LNCaP clone FGC (cell line): ENCODE data around the gene ASCC1.

Source experiments
- DNase-seq: peaks from one replicate; pipeline ENCODE4 v3.0.0-alpha.2; 2011; ENCODE audit warnings: low read depth
- H3K4me3 ChIP-seq: 2 replicates; pipeline ENCODE4 v1.5.1; 2011; ENCODE audit warnings: mild to moderate bottlenecking, low read depth, low read length, control low read depth
- TF ChIP-seq, protein P1 (sequence below): IDR thresholded peaks from 2 replicates; pipeline ENCODE4 v1.5.1; 2012; ENCODE audit warnings: mild to moderate bottlenecking; ENCODE audit not compliant: control insufficient read depth, insufficient read depth; ENCODE audit errors: extremely low read depth

ASCC1 gene

DNA sequence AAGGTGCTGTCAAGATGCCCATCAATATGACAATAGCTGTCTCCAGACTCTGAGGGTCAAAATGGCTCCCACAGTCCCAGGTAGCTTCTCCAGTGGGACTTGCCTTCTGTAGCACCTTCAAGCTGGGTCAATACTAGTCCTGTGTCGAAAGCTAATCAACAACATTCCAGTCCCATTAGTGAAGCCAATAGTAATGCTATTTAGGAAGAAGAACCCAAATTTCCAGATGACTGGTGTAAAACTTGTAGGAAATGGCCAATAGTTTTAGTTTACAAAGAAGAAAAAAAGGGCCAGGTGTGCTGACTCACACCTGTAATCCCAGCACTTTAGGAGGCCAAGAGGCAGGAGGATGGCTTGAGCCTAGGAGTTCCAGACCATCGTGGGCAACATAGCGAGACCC lies 125.8 kb downstream of the ASCC1 start:
- TF ChIP-seq, protein P1, sequence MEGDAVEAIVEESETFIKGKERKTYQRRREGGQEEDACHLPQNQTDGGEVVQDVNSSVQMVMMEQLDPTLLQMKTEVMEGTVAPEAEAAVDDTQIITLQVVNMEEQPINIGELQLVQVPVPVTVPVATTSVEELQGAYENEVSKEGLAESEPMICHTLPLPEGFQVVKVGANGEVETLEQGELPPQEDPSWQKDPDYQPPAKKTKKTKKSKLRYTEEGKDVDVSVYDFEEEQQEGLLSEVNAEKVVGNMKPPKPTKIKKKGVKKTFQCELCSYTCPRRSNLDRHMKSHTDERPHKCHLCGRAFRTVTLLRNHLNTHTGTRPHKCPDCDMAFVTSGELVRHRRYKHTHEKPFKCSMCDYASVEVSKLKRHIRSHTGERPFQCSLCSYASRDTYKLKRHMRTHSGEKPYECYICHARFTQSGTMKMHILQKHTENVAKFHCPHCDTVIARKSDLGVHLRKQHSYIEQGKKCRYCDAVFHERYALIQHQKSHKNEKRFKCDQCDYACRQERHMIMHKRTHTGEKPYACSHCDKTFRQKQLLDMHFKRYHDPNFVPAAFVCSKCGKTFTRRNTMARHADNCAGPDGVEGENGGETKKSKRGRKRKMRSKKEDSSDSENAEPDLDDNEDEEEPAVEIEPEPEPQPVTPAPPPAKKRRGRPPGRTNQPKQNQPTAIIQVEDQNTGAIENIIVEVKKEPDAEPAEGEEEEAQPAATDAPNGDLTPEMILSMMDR = no peak

DNA sequence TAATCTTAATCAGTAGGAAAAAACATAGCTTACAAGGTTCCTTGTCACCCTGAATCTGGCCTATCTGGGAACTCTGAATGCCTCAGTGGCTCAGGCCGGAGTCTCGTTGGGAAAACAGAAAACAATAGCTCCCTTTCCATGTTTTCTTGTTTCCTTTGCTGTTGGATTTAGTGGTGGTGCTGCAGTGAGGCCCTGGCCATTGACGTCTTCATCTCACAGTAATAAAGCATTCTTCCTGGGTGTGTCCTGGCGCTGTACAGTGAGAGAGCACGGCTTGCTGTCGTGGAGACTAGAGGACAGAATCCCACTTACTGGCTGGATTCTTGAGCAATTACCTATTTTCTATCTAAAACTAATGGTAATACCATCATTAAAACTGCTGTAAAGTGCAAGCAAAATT lies 126.5 kb downstream of the ASCC1 start:
- DNase-seq = no peak
- TF ChIP-seq, protein P1 = no peak
- H3K4me3 ChIP-seq = no peak overlapping the region

More for the DNA sequence above, 125.8 kb downstream of the ASCC1 start:
- no peak overlapping the region for H3K4me3 ChIP-seq
- no peak for DNase-seq

DNA sequence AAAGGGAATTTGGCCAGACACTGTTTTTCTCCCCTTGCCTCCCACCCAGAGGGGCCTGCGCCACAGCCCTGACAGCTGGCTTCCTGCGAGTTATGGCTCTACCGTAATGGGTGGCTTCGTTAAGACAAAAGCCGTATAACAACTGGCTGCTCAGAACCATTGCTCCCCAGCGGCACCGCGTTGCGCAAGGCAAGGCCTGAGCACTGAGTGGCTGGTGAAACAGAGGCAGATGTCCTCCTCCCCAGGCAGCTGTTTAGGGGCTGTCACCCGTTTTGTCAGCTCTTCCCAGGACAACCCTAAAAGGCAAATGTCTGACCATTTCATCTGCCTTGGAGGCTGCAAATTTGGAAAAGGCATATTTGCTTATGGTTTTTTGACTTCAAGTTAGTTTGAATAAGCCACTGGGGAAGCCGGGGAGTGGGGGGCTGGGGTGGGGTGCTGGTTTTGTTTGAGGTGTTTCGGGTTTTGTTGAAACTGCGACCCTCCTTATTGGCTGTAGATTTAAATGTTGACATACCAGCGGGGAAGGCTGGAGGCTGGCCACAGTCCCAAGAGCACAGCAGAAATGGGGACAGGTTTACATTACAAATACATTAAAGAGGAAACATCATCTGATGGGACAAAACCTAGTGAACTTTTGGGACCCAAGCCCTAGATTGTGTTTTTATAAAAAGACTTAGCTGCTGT lies 127.0 kb downstream of the ASCC1 start:
- TF ChIP-seq, protein P1 = no peak
- DNase-seq = no peak
- no peak overlapping the region for H3K4me3 ChIP-seq

DNA sequence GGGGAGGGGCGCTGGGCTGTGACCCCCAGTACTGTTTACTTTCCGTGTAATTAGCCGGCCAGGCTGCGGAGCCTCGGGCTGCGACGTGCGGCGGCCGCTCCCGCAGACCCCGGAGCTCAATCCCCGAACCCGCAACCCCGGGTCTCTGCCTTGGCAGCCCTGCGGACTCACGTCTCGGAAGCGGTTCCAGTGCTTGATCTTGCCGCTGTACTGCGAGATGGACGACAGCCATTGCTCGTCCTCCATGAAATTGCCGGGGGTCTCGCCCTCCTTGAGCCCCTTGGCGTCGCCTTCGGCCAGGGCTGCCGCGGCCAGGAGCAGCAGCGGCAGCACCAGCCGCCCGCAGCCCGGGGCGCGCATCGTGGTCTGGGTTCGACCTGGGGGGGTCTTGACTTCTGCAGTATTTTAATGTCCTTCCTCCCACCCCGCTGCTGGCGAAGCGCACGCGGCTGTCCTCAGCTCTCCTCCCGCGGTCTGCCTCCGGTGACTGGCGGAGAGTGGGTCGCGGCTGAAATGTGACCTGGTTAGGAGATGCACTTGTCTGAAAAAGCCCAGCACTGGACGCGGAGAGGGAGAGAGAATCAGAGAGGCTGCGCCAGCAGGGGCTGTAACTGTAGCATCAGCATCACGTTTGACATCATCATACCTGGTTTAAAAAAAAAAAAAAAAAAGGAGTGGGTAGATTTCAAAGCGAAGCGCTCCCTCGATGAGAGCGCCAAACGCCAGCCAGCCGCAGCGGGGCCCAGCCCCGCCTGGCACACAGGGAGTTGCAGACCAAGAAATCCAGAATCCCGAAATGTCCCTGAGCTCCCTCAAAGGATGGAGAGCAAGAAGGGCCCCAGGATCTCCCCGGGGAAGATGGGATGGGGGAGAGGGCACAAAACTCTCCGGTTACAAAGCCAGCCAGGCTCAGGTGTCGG lies 127.8 kb downstream of the ASCC1 start, which contains the start of gene SPOCK2:
TSS of gene SPOCK2 (minus strand) at position 583 of the 920 bp plus-strand sequence. CDS start at position 360, 223 bp downstream.
- TF ChIP-seq, protein P1 = no peak
- H3K4me3 ChIP-seq = no peak within 1 kb of the TSS
- DNase-seq = no peak

DNA sequence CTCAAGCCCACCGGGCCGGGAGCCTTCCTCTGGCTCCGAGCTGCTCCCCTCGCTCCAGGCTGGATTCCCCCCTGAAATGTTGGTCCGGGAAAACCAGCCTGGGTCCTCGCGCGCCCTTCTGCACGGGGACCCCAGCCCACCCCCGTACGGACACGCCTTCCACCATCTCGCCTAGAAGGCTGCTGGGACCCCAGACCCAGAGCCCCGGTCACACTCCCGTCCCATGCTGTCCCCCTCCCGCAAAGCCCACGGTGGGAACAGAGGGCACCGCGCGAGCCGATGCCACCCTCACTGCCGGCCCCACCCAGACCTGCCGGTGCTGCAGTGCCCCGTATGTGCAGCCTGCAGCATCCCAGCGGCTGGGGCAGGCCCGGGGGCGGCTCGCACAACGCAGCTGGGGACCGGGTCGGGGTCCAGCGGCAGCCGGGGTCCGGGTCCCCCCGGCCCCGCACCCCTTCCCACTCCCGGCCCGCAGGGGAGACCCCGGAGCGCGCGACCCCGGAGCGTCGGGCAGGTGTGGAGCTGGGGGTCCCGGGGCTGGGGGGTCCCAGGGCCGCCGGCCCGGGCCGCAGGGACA lies 128.6 kb downstream of the ASCC1 start:
- H3K4me3 ChIP-seq = no peak overlapping the region
- no peak for DNase-seq
- TF ChIP-seq, protein P1 = no peak

DNA sequence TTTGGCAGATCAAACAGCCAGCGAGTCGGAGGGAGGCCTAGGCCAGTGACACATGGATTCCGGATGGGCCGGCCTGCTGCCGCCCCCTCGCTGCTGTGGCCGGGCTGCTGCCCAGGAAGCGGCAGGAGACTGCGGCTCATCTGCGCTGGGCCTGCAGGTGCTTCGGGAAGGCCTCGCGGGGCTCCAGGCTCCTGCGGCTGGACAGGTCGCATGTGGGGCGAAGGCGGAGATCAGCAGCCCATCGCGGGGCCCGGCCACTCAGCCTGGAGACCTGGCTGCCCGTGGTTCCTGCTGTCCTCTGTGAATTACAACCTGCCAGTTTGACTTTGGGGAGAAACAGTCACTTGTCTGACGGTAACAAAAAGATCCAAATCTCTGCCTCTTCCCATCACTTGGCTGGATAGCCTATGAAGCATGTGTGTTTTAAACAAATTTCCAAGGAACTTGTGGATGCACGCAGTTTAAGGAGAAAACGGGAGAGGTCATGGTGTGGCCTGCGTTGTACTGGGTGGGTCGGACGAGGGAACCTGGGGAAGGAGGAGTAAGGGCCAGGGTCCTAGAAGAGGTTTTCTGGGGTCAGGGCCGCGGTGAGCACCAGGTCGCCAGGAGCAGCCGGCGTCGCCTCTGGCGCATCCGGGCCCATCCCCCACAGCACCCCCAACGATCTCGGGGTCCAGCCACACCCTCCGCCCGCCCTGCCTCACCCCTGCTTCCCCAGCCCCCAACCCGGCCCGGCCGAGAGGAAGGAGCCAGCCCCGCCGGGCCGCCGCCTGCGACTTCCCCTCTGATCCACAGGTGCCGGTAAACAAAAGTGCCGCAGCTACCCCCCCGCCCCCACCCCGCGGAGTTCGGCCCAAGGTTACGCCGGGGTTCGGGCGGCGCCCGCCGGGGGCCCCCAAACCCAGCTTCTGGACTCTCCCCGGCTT lies 129.3 kb downstream of the ASCC1 start:
- TF ChIP-seq, protein P1 = no peak
- no peak for DNase-seq
- no peak overlapping the region for H3K4me3 ChIP-seq
